CD4-positive, alpha-beta memory T cell (primary cell): ENCODE results near the gene DENND5B. TPM values are rescaled to one million over a fixed set of nuclear protein-coding genes. Genes with fewer than 3 reads are reported as not detected.

Experiments
- CTCF ChIA-PET: fragments of 350-600 bp; sonication (Branson Sonifier 250); formaldehyde crosslinking; loops from one replicate; lab custom pipeline; 2021; ENCODE audit warnings: inconsistent platforms; ENCODE audit not compliant: partially characterized antibody; lab: Charles Lee
- POLR2A ChIA-PET: fragments of 350-600 bp; sonication (Branson Sonifier 250); formaldehyde crosslinking; loops from one replicate; lab custom pipeline; 2021; ENCODE audit not compliant: partially characterized antibody; lab: Charles Lee
- DNase-seq, 5 donors: peaks; one replicate each; pipeline versions ENCODE4 v3.0.0 to v3.0.0-alpha.2; 2020 to 2022; ENCODE audit warnings: mixed read lengths in 1 of 5
- H3K27ac ChIP-seq: one replicate; pipeline ENCODE4 v1.7.0; 2013; ENCODE audit warnings: low read depth, low read length
- H3K27me3 ChIP-seq: 2 replicates; pipeline ENCODE4 v1.7.0; 2013; ENCODE audit warnings: mild to moderate bottlenecking, low read length, moderate library complexity; ENCODE audit not compliant: insufficient read depth
- H3K36me3 ChIP-seq: 2 replicates; pipeline ENCODE4 v1.7.0; 2013; ENCODE audit warnings: mild to moderate bottlenecking, low read length, moderate library complexity; ENCODE audit not compliant: insufficient read depth
- H3K4me1 ChIP-seq: 2 replicates; pipeline ENCODE4 v1.7.0; 2013; ENCODE audit warnings: mild to moderate bottlenecking, low read length, moderate library complexity; ENCODE audit not compliant: insufficient read depth
- H3K4me3 ChIP-seq, 2 donors: one replicate each; pipeline ENCODE4 v1.7.0; 2013; ENCODE audit warnings: low read length in 2 of 2, mild to moderate bottlenecking in 1 of 2
- H3K9me3 ChIP-seq, 2 donors: one replicate each; pipeline ENCODE4 v1.7.0; 2013; ENCODE audit warnings: low read length in 2 of 2, control low read depth in 1 of 2; ENCODE audit not compliant: control insufficient read depth in 1 of 2
- H3K27ac Mint-ChIP-seq, 7 donors: one replicate each; pipeline ENCODE4 v1.8.0; 2020 to 2021; ENCODE audit warnings: mixed read lengths in 7 of 7, mild to moderate bottlenecking in 6 of 7, inconsistent platforms in 3 of 7, moderate library complexity in 3 of 7
- H3K27me3 Mint-ChIP-seq, 2 donors: one replicate each; pipeline ENCODE4 v1.8.0; 2020 to 2021; ENCODE audit warnings: mixed read lengths in 2 of 2
- H3K36me3 Mint-ChIP-seq, 2 donors: one replicate each; pipeline ENCODE4 v1.8.0; 2020 to 2021; ENCODE audit warnings: mixed read lengths in 2 of 2, inconsistent platforms in 1 of 2, mild to moderate bottlenecking in 1 of 2
- H3K4me1 Mint-ChIP-seq, 4 donors: one replicate each; pipeline ENCODE4 v1.8.0; 2020 to 2021; ENCODE audit warnings: mixed read lengths in 4 of 4, mild to moderate bottlenecking in 1 of 4
- H3K4me3 Mint-ChIP-seq, 8 donors: one replicate each; pipeline ENCODE4 v1.8.0; 2020 to 2021; ENCODE audit warnings: mixed read lengths in 8 of 8, mild to moderate bottlenecking in 7 of 8, moderate library complexity in 6 of 8, inconsistent platforms in 3 of 8
- H3K9me3 Mint-ChIP-seq, 8 donors: one replicate each; pipeline ENCODE4 v1.8.0; 2020 to 2021; ENCODE audit warnings: mixed read lengths in 8 of 8, mild to moderate bottlenecking in 5 of 8, inconsistent platforms in 3 of 8, moderate library complexity in 1 of 8
- intact Hi-C: fragments of 100-400 bp; cut with micrococcal nuclease; formaldehyde crosslinking; loops from one replicate; pipeline ENCODE4 v1.15.1; 2023
- polyA plus RNA-seq, 2 donors: library from polyadenylated mRNA; unstranded; fragments of 300-500 nt; fragmentation: Illumina TruSeq; gene quantifications; one replicate each; pipeline ENCODE4 v1.2.3, GENCODE V29; 2021
- total RNA-seq, 2 experiments: library from RNA; stranded (reverse); gene quantifications; one replicate each; pipeline ENCODE4 v1.2.3, GENCODE V29; 2021

DENND5B gene
- total and polyA plus RNA-seq, 4 experiments from 2014 or later: 0.60 TPM; not detected in 3

- Mint-ChIP-seq H3K9me3 (peaks cover 0 to 4% (median 0%) of the 10 kb centered on the region in 8 donors), H3K36me3 (no peaks in the 10 kb centered on the region), H3K27ac (peak overlapping the region in 6 of 7 donors; percentile 34 to 66 (median 54)), H3K4me3 (peak overlapping the region; percentile 36 to 78 (median 66)), H3K4me1 (peaks cover 9 to 19% (median 15%) of the 10 kb centered on the region in 4 donors), H3K27me3 (peaks cover 0 to 1% of the 10 kb centered on the region in 2 donors)
- no peak overlapping the region for H3K27ac ChIP-seq
- peaks cover 16% of the 10 kb centered on the region for H3K4me1 ChIP-seq
- no peaks in the 10 kb centered on the region for H3K27me3 ChIP-seq
- DNase-seq: no peak
- POLR2A ChIA-PET: no interaction called here
- no peaks in the 10 kb centered on the region for H3K9me3 ChIP-seq
- H3K4me3 ChIP-seq: no peak overlapping the region
- CTCF ChIA-PET: interaction anchor here (1.3 to 2.9 kb wide), 2 partner anchors 8 to 90 kb away, joined by 3 to 11 read pairs; no protein-coding TSS in a partner anchor
- intact Hi-C loops: no loop called here
- H3K36me3 ChIP-seq: no peaks in the 10 kb centered on the region
Measured at GRCh38 chr12:31362115-31362758, 228.7 kb downstream of the DENND5B start.

GRCh38 chr12:31361730-31362114 lies 229.2 kb downstream of the DENND5B start:
- ChIA-PET CTCF (interaction anchor here (2.9 kb wide), 1 partner anchor 90 kb away, joined by 11 read pairs; no protein-coding TSS in a partner anchor), POLR2A (no interaction called here)
- no peaks in the 10 kb centered on the region for H3K27me3 ChIP-seq
- H3K36me3 ChIP-seq: no peaks in the 10 kb centered on the region
- no peaks in the 10 kb centered on the region for H3K9me3 ChIP-seq
- H3K27ac ChIP-seq: no peak overlapping the region
- intact Hi-C loops: no loop called here
- no peaks in the 10 kb centered on the region for H3K36me3 Mint-ChIP-seq
- H3K27ac Mint-ChIP-seq: no peak overlapping the region
- H3K4me3 Mint-ChIP-seq: peak overlapping the region in 3 of 8 donors; percentile 30 to 73 (median 60)
- peaks cover 0 to 4% (median 0%) of the 10 kb centered on the region in 8 donors for H3K9me3 Mint-ChIP-seq
- DNase-seq: no peak
- peaks cover 9 to 19% (median 15%) of the 10 kb centered on the region in 4 donors for H3K4me1 Mint-ChIP-seq
- peaks cover 0 to 1% of the 10 kb centered on the region in 2 donors for H3K27me3 Mint-ChIP-seq
- peaks cover 16% of the 10 kb centered on the region for H3K4me1 ChIP-seq
- no peak overlapping the region for H3K4me3 ChIP-seq

- H3K4me3 ChIP-seq: no peak overlapping the region
- no peaks in the 10 kb centered on the region for H3K9me3 ChIP-seq
- H3K36me3 ChIP-seq: no peaks in the 10 kb centered on the region
- Mint-ChIP-seq H3K27me3 (no peaks in the 10 kb centered on the region), H3K9me3 (peaks cover 0 to 2% (median 0%) of the 10 kb centered on the region in 8 donors), H3K4me3 (no peak overlapping the region), H3K27ac (no peak overlapping the region), H3K4me1 (no peaks in the 10 kb centered on the region), H3K36me3 (no peaks in the 10 kb centered on the region)
- H3K27me3 ChIP-seq: no peaks in the 10 kb centered on the region
- DNase-seq: no peak
- no peaks in the 10 kb centered on the region for H3K4me1 ChIP-seq
- ChIA-PET CTCF (interaction anchor here (2.1 kb wide), 1 partner anchor 84 kb away, joined by 5 read pairs; no protein-coding TSS in a partner anchor), POLR2A (no interaction called here)
- intact Hi-C loops: no loop called here
- no peak overlapping the region for H3K27ac ChIP-seq
Measured at GRCh38 chr12:31355747-31356107, 235.2 kb downstream of the DENND5B start.

- H3K27ac ChIP-seq: no peak overlapping the region
- no peak for DNase-seq
- no peak overlapping the region for H3K4me3 ChIP-seq
- Mint-ChIP-seq H3K4me1 (no peaks in the 10 kb centered on the region), H3K4me3 (no peak overlapping the region), H3K9me3 (peaks cover 0 to 2% (median 0%) of the 10 kb centered on the region in 8 donors), H3K36me3 (no peaks in the 10 kb centered on the region), H3K27ac (no peak overlapping the region), H3K27me3 (peaks cover 0 to 8% of the 10 kb centered on the region in 2 donors)
- ChIA-PET POLR2A (interaction anchor here (0.7 kb wide), 1 partner anchor 28 kb away, joined by 4 read pairs; the partner anchor contains the start of gene SINHCAF), CTCF (interaction anchor here (0.6 to 2.1 kb wide), 3 partner anchors 9 to 558 kb away, joined by 3 to 5 read pairs (median 3); no protein-coding TSS in a partner anchor)
- no peaks in the 10 kb centered on the region for H3K9me3 ChIP-seq
- H3K27me3 ChIP-seq: no peaks in the 10 kb centered on the region
- H3K4me1 ChIP-seq: no peaks in the 10 kb centered on the region
- intact Hi-C loops: no loop called here
- H3K36me3 ChIP-seq: no peaks in the 10 kb centered on the region
Measured at GRCh38 chr12:31353750-31354708, 236.9 kb downstream of the DENND5B start.

GRCh38 chr12:31346267-31346666 lies 244.7 kb downstream of the DENND5B start:
- H3K36me3 Mint-ChIP-seq: no peaks in the 10 kb centered on the region
- Histone ChIP-seq H3K4me1 (no peaks in the 10 kb centered on the region), H3K4me3 (no peak overlapping the region), H3K36me3 (no peaks in the 10 kb centered on the region), H3K27ac (no peak overlapping the region), H3K27me3 (no peaks in the 10 kb centered on the region), H3K9me3 (no peaks in the 10 kb centered on the region)
- peaks cover 0 to 2% (median 0%) of the 10 kb centered on the region in 4 donors for H3K4me1 Mint-ChIP-seq
- peaks cover 1 to 8% of the 10 kb centered on the region in 2 donors for H3K27me3 Mint-ChIP-seq
- peaks cover 0 to 2% (median 0%) of the 10 kb centered on the region in 8 donors for H3K9me3 Mint-ChIP-seq
- ChIA-PET CTCF (no interaction called here), POLR2A (no interaction called here)
- no peak for DNase-seq
- no peak overlapping the region for H3K4me3 Mint-ChIP-seq
- intact Hi-C loops: no loop called here
- no peak overlapping the region for H3K27ac Mint-ChIP-seq

GRCh38 chr12:31343139-31343538 lies 247.8 kb downstream of the DENND5B start:
- H3K27me3 Mint-ChIP-seq: peaks cover 0 to 1% of the 10 kb centered on the region in 2 donors
- no peaks in the 10 kb centered on the region for H3K36me3 Mint-ChIP-seq
- Histone ChIP-seq H3K27ac (no peak overlapping the region), H3K9me3 (no peaks in the 10 kb centered on the region), H3K36me3 (no peaks in the 10 kb centered on the region), H3K27me3 (no peaks in the 10 kb centered on the region), H3K4me1 (no peaks in the 10 kb centered on the region), H3K4me3 (no peak overlapping the region)
- H3K4me3 Mint-ChIP-seq: no peak overlapping the region
- peaks cover 0 to 2% (median 0%) of the 10 kb centered on the region in 4 donors for H3K4me1 Mint-ChIP-seq
- no peaks in the 10 kb centered on the region for H3K9me3 Mint-ChIP-seq
- intact Hi-C loops: no loop called here
- H3K27ac Mint-ChIP-seq: no peak overlapping the region
- ChIA-PET CTCF (no interaction called here), POLR2A (no interaction called here)
- DNase-seq: no peak

- H3K27ac Mint-ChIP-seq: no peak overlapping the region
- intact Hi-C loops: no loop called here
- H3K4me1 Mint-ChIP-seq: peaks cover 0 to 2% (median 0%) of the 10 kb centered on the region in 4 donors
- no peaks in the 10 kb centered on the region for H3K27me3 ChIP-seq
- ChIA-PET POLR2A (no interaction called here), CTCF (interaction anchor here (1.1 kb wide), 1 partner anchor 70 kb away, joined by 3 read pairs; no protein-coding TSS in a partner anchor)
- DNase-seq: no peak
- peaks cover 0 to 1% of the 10 kb centered on the region in 2 donors for H3K27me3 Mint-ChIP-seq
- H3K36me3 Mint-ChIP-seq: no peaks in the 10 kb centered on the region
- no peak overlapping the region for H3K4me3 Mint-ChIP-seq
- H3K4me3 ChIP-seq: no peak overlapping the region
- H3K9me3 ChIP-seq: no peaks in the 10 kb centered on the region
- H3K36me3 ChIP-seq: no peaks in the 10 kb centered on the region
- no peak overlapping the region for H3K27ac ChIP-seq
- H3K9me3 Mint-ChIP-seq: no peaks in the 10 kb centered on the region
- H3K4me1 ChIP-seq: no peaks in the 10 kb centered on the region
Measured at GRCh38 chr12:31342286-31342685, 248.7 kb downstream of the DENND5B start.
